ENCODE measurements around the gene LST1.

- TF ChIP-seq EZH2 (IDR thresholded peaks at IDR 0.05; ENCODE audit: borderline replicate concordance, insufficient read depth, low read depth, low read length, poor library complexity, severe bottlenecking) (no peak), CTCF (IDR thresholded peaks at IDR 0.05) (no peak)
These were observed 27.2 kb upstream of the LST1 start for GRCh38 chr6:31558631-31559500.

Measured in B cell (primary cell).